HepG2 (cell line): Measurements from ENCODE around the gene ZNFX1. TPM values are rescaled to one million over a fixed set of nuclear protein-coding genes. Genes with fewer than 3 reads are reported as not detected.
A peak's percentile ranks its signal among the peaks of the same experiment; 100 is the strongest.

ENCODE experiments used
- ATM ChIP-seq: fragments of 450-650 bp; IDR thresholded peaks from 2 replicates; pipeline ENCODE4 v1.7.1; 2017; ENCODE audit warnings: mild to moderate bottlenecking, borderline replicate concordance
- CAMTA2 ChIP-seq: sonication (generic); formaldehyde crosslinking; IDR thresholded peaks from 2 replicates; pipeline ENCODE4 v1.4.0; 2020; ENCODE audit warnings: mild to moderate bottlenecking, missing genetic modification reagents, borderline replicate concordance
- ERF ChIP-seq: IDR thresholded peaks from 2 replicates; pipeline ENCODE4 v1.6.1; 2018; ENCODE audit warnings: missing biosample characterization, missing genetic modification reagents
- GABPA ChIP-seq, 2 experiments: IDR thresholded peaks; 2 replicates each; pipeline ENCODE4 v1.6.1; 2011 to 2016; ENCODE audit warnings: low read depth in 2 of 2, low read length in 1 of 2, missing biosample characterization in 1 of 2, missing genetic modification characterization in 1 of 2
- HMG20B ChIP-seq: conservative IDR thresholded peaks from 2 replicates; pipeline ENCODE4 v1.6.1; 2016; ENCODE audit warnings: missing genetic modification reagents, missing compliant biosample characterization
- HNF4G ChIP-seq, 2 experiments: sonication (generic) in 1 of 2; formaldehyde crosslinking in 1 of 2; IDR thresholded peaks; 2 replicates each; pipeline versions ENCODE4 v1.4.0 to v1.6.1; 2011 to 2020; ENCODE audit warnings: borderline replicate concordance in 2 of 2, low read depth in 2 of 2, mild to moderate bottlenecking in 2 of 2, low read length in 1 of 2, missing genetic modification reagents in 1 of 2, moderate library complexity in 1 of 2
- PAX8 ChIP-seq: sonication (generic); formaldehyde crosslinking; IDR thresholded peaks from 2 replicates; pipeline ENCODE4 v1.8.0; 2022; ENCODE audit warnings: mild to moderate bottlenecking, missing genetic modification reagents, borderline replicate concordance
- PHF8 ChIP-seq: sonication (generic); formaldehyde crosslinking; IDR thresholded peaks from 2 replicates; pipeline ENCODE4 v1.5.0; 2020; ENCODE audit warnings: missing genetic modification reagents
- RBM39 ChIP-seq: fragments of 200-400 bp; formaldehyde crosslinking; IDR thresholded peaks from one replicate; pipeline ENCODE4 v1.6.1; 2018; ENCODE audit warnings: antibody characterized with exemption, mild to moderate bottlenecking, low read depth, low read length; ENCODE audit not compliant: poor library complexity, severe bottlenecking
- SRSF9 ChIP-seq: fragments of 200-400 bp; formaldehyde crosslinking; IDR thresholded peaks from 2 replicates; pipeline ENCODE4 v1.6.1; 2018; ENCODE audit warnings: borderline replicate concordance, mild to moderate bottlenecking, low read depth, low read length; ENCODE audit not compliant: insufficient read depth, poor library complexity, severe bottlenecking
- ZFP1 ChIP-seq: IDR thresholded peaks from 2 replicates; pipeline ENCODE4 v1.6.1; 2016
- ZNF20 ChIP-seq: sonication (generic); formaldehyde crosslinking; IDR thresholded peaks from 2 replicates; pipeline ENCODE4 v1.4.0; 2020; ENCODE audit warnings: mild to moderate bottlenecking, moderate library complexity, missing genetic modification reagents
- ZNF451 ChIP-seq: sonication (generic); formaldehyde crosslinking; IDR thresholded peaks from 2 replicates; pipeline ENCODE4 v1.5.0; 2020; ENCODE audit warnings: mild to moderate bottlenecking, missing genetic modification reagents
- ZNF878 ChIP-seq: sonication (generic); formaldehyde crosslinking; IDR thresholded peaks from 2 replicates; pipeline ENCODE4 v1.8.1; 2023; ENCODE audit warnings: mild to moderate bottlenecking, missing genetic modification reagents, moderate library complexity
- polyA plus RNA-seq, 8 experiments: library from polyadenylated mRNA; depleted of rRNA in 3 of 8; stranded (reverse) in 7 of 8; unstranded in 1 of 8; fragments of >200 nt; fragmentation: Illumina TruSeq in 4 of 8; extraction: Trizol in 4 of 8; gene quantifications; 2 replicates each; pipeline versions ENCODE4 v1.2.1 to v1.2.3, GENCODE V29; 2011 to 2016; ENCODE audit warnings: low read depth in 4 of 8, missing spikeins in 1 of 8, mixed read lengths in 1 of 8; ENCODE audit not compliant: insufficient read depth in 1 of 8
- total RNA-seq, 5 experiments: library from RNA; depleted of rRNA; stranded (reverse); fragments of >200 nt; fragmentation: Illumina TruSeq; extraction: Trizol; gene quantifications; 2 replicates each; pipeline ENCODE4 v1.2.3, GENCODE V29; 2016; ENCODE audit warnings: low read depth in 1 of 5
- TF ChIP-seq, protein P1 (sequence below): IDR thresholded peaks from 2 replicates; pipeline ENCODE4 v1.6.1; 2016; ENCODE audit warnings: control low read depth
- TF ChIP-seq, protein P2 (sequence below): IDR thresholded peaks from 2 replicates; pipeline ENCODE4 v1.6.1; 2016; ENCODE audit warnings: missing compliant biosample characterization, missing genetic modification reagents, borderline replicate concordance
- TF ChIP-seq, protein P3 (sequence below): IDR thresholded peaks from 2 replicates; pipeline ENCODE4 v1.4.0; 2020; ENCODE audit warnings: mild to moderate bottlenecking, missing genetic modification reagents
- TF ChIP-seq, protein P4 (sequence below): sonication (generic); formaldehyde crosslinking; IDR thresholded peaks from 2 replicates; pipeline ENCODE4 v1.5.0; 2020; ENCODE audit warnings: mild to moderate bottlenecking, missing genetic modification reagents
- TF ChIP-seq, protein P5 (sequence below): sonication (generic); IDR thresholded peaks from 2 replicates; pipeline ENCODE4 v1.6.1; 2016; ENCODE audit warnings: low read depth, borderline replicate concordance

The ZNFX1 gene
- total and polyA plus RNA-seq, 2 of the 13 experiments (the other 11 are each of a cell fraction or from before 2014, with no cell fraction given), result 2.9 to 11.1 TPM

DNA sequence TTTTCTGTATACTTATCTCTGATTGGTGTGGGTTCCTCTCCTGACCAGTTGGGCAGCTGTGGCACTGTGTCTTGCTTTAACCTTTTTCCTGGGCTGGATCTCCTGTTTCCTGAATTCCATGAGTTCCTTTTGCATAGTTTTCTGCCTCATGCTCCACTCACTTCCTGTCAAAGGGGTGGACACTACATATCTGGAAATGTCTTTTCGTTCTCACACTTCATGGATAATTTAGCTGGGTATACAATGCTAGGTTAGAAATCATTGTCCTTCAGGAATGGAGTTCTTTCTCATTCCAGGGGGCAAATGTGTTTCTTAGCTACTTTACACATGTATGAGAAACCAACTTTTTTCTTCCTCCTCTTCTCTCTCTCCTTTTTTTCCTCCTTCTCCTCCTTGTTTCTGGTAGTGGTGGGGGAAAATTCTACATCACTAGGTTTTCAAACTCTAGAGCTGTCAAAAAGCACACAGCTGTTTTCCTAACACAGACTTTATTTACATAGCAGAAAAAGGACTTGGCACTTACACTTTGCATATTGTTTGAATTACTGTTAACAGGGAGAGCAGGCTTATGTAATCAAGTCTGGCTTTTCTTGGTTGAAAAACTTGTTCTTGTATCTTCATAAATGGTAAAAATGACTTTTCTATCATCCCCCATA, 67.6 kb downstream of the ZNFX1 start (continued):
- TF ChIP-seq, protein P1, sequence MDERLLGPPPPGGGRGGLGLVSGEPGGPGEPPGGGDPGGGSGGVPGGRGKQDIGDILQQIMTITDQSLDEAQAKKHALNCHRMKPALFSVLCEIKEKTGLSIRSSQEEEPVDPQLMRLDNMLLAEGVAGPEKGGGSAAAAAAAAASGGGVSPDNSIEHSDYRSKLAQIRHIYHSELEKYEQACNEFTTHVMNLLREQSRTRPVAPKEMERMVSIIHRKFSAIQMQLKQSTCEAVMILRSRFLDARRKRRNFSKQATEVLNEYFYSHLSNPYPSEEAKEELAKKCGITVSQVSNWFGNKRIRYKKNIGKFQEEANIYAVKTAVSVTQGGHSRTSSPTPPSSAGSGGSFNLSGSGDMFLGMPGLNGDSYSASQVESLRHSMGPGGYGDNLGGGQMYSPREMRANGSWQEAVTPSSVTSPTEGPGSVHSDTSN (CRISPR knock-in tag), result no peak
- TF ChIP-seq ERF (CRISPR knock-in tag) (no peak), ZFP1 (peak; percentile 100), ZNF20 (CRISPR knock-in tag) (no peak), HMG20B (CRISPR knock-in tag) (no peak), PHF8 (CRISPR knock-in tag) (no peak), ZNF451 (CRISPR knock-in tag) (no peak), PAX8 (CRISPR knock-in tag) (no peak), CAMTA2 (no peak), RBM39 (no peak), GABPA (IDR thresholded peaks at IDR 0.05; ENCODE audit: low read depth, low read length) (no peak), GABPA (CRISPR knock-in tag; IDR thresholded peaks at IDR 0.05; ENCODE audit: low read depth) (peak; percentile 40; the same call in 1 of the 2 replicates), ATM (no peak), SRSF9 (no peak), ZNF878 (CRISPR knock-in tag) (no peak), HNF4G (IDR thresholded peaks at IDR 0.05; ENCODE audit: borderline replicate concordance, low read depth, low read length) (no peak), HNF4G (CRISPR knock-in tag; IDR thresholded peaks at IDR 0.05; ENCODE audit: borderline replicate concordance, low read depth) (no peak)
- TF ChIP-seq, protein P2, sequence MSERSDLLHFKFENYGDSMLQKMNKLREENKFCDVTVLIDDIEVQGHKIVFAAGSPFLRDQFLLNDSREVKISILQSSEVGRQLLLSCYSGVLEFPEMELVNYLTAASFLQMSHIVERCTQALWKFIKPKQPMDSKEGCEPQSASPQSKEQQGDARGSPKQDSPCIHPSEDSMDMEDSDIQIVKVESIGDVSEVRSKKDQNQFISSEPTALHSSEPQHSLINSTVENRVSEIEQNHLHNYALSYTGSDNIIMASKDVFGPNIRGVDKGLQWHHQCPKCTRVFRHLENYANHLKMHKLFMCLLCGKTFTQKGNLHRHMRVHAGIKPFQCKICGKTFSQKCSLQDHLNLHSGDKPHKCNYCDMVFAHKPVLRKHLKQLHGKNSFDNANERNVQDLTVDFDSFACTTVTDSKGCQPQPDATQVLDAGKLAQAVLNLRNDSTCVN, result no peak
- TF ChIP-seq, protein P3, sequence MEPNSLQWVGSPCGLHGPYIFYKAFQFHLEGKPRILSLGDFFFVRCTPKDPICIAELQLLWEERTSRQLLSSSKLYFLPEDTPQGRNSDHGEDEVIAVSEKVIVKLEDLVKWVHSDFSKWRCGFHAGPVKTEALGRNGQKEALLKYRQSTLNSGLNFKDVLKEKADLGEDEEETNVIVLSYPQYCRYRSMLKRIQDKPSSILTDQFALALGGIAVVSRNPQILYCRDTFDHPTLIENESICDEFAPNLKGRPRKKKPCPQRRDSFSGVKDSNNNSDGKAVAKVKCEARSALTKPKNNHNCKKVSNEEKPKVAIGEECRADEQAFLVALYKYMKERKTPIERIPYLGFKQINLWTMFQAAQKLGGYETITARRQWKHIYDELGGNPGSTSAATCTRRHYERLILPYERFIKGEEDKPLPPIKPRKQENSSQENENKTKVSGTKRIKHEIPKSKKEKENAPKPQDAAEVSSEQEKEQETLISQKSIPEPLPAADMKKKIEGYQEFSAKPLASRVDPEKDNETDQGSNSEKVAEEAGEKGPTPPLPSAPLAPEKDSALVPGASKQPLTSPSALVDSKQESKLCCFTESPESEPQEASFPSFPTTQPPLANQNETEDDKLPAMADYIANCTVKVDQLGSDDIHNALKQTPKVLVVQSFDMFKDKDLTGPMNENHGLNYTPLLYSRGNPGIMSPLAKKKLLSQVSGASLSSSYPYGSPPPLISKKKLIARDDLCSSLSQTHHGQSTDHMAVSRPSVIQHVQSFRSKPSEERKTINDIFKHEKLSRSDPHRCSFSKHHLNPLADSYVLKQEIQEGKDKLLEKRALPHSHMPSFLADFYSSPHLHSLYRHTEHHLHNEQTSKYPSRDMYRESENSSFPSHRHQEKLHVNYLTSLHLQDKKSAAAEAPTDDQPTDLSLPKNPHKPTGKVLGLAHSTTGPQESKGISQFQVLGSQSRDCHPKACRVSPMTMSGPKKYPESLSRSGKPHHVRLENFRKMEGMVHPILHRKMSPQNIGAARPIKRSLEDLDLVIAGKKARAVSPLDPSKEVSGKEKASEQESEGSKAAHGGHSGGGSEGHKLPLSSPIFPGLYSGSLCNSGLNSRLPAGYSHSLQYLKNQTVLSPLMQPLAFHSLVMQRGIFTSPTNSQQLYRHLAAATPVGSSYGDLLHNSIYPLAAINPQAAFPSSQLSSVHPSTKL (CRISPR knock-in tag), result peak; percentile 20; the same call in 1 of the 2 replicates
- TF ChIP-seq, protein P4, sequence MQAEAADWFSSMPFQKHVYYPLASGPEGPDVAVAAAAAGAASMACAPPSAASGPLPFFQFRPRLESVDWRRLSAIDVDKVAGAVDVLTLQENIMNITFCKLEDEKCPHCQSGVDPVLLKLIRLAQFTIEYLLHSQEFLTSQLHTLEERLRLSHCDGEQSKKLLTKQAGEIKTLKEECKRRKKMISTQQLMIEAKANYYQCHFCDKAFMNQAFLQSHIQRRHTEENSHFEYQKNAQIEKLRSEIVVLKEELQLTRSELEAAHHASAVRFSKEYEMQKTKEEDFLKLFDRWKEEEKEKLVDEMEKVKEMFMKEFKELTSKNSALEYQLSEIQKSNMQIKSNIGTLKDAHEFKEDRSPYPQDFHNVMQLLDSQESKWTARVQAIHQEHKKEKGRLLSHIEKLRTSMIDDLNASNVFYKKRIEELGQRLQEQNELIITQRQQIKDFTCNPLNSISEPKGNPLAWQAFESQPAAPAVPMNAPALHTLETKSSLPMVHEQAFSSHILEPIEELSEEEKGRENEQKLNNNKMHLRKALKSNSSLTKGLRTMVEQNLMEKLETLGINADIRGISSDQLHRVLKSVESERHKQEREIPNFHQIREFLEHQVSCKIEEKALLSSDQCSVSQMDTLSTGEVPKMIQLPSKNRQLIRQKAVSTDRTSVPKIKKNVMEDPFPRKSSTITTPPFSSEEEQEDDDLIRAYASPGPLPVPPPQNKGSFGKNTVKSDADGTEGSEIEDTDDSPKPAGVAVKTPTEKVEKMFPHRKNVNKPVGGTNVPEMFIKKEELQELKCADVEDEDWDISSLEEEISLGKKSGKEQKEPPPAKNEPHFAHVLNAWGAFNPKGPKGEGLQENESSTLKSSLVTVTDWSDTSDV (CRISPR knock-in tag), result no peak
- TF ChIP-seq, protein P5, sequence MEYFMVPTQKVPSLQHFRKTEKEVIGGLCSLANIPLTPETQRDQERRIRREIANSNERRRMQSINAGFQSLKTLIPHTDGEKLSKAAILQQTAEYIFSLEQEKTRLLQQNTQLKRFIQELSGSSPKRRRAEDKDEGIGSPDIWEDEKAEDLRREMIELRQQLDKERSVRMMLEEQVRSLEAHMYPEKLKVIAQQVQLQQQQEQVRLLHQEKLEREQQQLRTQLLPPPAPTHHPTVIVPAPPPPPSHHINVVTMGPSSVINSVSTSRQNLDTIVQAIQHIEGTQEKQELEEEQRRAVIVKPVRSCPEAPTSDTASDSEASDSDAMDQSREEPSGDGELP, result peak; percentile 94
